Measurements from ENCODE around the gene B9D1.

B9D1 gene

DNA sequence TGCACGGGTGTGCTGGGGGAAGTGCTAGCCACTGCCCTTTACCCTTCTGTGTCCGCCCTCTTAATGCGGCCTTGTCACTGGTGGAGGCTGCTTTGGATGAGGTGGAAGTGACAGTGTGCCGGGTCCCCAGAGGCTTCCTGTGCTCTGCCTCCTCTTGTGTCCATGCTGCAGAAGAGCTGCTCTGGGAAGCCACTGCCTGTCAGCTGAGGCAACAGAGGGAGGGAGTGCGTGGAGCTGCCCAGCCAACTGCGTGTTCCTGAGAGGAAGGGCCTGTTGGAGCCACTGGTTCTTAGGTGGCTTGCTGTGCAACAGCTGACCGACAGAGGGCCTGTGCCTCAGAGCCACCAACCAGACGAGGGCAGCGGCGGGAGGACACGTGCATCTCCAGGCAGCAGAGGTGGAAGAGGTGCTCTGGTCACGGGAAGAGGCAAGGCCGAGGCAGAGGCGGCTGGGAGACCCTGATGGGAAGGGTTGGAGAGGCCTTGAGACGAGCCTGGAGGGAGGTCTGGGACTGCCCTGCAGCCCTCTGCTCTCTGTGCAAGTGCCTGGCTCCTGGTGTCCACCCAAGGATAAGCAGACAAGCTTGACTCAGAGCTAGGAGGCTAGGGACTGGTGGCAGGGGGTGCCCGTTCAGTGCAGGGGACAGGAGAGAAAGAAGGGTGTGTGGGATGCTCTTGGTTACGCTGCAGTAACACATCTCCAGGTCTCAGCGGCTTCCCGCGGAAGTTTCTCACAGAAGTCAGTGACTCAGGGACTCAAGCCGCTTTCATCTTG lies 25.4 kb downstream of the B9D1 start:
- no peak for DNase-seq

DNA sequence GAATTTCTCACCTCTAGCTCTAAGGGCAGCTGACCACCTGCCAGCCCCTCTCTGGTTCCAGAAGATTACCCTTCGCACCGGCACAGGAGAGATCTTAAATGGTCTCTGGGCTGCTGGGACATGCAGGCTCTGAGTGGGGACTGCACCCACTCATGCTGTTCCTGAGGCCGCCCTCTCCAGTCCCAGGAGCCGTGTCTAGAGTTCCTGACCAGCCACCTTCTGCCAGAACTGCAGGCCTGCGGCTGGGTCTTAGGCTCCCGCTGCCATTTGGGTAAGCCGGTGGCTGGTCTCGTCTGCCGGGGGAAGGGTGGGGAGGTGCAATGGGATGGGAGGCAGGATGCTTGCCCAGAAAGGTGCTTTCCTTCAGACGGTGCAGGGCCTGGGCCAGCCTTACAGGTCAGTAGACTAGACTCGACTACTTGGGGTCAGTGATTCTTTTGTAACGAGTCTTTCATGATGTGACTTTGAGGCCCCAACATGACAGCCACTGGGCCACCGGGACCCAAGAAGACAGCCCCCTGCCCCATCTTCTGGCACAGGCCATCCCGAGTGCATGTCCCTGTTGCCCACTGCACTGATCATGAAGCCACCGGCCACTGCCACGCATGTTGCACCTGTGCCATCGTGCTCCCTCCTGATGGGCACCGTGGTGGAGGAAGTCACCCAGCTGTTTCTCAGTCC lies 26.4 kb downstream of the B9D1 start:
- no peak for DNase-seq

- DNase-seq, result no peak
These were observed 28.2 kb downstream of the B9D1 start for GRCh38 chr17:19334331-19334730.

DNA sequence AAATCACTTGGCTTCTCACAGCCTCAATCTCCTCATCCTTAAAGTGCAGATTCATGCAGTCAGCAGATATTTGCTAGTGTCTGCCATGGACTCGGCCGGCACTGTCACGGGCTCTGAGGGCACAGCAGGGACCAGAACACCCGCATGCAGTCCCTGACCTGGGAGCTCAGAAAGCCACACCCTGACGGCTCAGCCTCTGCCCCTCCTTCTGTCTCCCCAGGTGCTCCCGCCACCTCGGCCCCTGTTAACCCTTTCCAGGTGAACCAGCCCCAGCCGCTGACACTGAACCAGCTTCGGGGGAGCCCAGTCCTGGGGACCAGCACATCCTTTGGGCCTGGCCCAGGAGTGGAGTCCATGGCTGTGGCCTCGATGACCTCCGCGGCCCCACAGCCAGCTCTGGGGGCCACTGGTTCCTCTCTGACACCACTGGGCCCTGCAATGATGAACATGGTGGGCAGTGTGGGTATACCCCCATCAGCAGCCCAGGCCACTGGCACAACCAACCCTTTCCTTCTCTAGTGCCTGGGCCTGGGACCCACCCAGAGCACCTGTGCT lies 28.7 kb downstream of the B9D1 start:
- no peak for DNase-seq

- DNase-seq, result no peak
These were observed 29.4 kb downstream of the B9D1 start for GRCh38 chr17:19333132-19333440.

GRCh38 chr17:19332371-19333131 lies 30.0 kb downstream of the B9D1 start:
- DNase-seq, result no peak

GRCh38 chr17:19331543-19332245 lies 30.8 kb downstream of the B9D1 start:
- no peak for DNase-seq

GRCh38 chr17:19331134-19331533 lies 31.4 kb downstream of the B9D1 start:
- peak; percentile 85 for DNase-seq

DNA sequence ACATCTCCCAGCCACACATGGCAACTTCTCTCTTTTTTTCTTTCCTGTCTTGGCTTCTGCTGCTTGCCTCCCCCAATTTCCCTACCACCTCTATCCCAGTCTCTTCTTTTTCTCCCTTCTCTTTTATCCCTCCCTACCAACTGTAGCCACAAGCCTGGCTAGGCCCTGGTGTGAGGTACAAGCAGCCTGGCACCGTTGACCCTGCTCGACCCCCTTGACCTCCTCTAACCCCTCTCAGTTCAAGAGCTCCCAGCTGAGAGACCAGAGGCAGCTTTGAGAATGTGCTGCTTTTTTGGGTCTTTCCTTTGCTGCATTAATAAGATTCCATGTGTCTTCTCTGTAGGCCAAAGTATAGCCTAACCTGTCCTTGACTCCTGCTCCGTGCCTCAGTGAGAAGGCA lies 32.3 kb downstream of the B9D1 start:
- DNase-seq, result no peak

DNA sequence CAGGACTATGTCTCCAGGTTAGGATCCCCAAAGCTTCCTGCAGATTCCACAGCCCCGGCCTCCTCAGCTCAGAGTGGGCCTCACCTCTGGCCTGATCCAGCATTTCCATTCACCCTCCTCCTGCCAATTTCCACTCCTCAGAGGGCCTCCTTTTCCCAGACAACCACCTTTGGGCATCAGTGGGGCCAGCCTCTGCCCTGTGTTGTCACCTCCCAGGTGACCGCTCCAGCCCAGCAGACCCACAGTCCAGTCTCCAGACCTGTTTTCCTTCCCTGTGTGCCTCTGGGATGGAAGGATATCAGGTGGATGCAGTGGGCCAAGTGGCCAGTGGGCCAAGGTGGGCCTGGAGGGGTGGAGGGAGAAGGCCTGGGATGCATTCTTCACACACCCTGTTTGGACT lies 32.7 kb downstream of the B9D1 start:
- DNase-seq, result no peak

DNA sequence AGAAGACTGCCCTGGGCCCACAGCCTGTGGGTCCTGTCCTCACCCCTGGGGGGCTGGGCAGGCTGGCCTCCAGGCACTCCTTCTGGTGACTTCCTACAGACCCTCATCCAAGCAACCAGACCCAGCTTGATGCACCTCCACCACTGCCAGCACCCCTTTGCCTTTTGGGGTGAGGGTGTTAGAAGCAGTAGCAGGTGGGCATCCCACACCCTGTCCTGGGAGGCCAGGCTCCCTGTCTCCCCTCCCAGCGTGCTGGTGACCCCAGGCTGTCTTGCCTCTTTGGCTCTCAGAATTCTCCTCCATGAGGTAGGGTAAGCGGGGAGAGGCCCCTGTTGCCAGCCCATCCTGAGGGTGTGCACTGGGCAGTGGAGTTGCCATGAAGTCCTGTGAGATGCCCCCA lies 33.4 kb downstream of the B9D1 start:
- DNase-seq, result no peak

DNA sequence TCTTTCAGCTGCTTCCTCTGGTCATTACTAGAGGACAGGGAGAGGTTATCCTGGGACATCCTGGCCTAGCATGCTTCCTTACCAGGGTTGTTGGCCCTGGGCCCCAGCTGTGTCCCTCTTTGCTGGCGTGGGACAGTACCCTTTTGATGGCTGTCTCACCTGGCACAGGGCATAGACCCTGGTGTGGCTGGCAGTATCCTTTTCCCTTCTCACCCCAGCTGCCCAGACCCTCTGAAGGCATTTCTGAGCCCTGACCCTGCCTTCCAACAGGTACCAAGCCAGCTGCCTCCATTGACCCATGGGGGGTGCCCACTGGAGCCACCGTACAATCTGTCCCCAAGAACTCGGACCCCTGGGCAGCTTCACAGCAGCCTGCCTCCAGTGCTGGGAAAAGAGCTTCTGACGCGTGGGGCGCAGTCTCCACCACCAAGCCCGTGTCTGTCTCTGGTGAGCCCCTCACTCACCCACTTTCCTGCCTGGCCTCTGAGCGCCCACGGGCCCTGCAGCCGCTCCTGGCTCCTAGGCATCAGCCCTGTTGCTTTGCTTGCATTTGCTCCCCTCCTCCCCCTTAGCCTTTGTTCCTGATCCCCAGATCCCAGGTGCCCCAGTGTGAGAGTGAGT lies 34.0 kb downstream of the B9D1 start:
- no peak for DNase-seq

DNA sequence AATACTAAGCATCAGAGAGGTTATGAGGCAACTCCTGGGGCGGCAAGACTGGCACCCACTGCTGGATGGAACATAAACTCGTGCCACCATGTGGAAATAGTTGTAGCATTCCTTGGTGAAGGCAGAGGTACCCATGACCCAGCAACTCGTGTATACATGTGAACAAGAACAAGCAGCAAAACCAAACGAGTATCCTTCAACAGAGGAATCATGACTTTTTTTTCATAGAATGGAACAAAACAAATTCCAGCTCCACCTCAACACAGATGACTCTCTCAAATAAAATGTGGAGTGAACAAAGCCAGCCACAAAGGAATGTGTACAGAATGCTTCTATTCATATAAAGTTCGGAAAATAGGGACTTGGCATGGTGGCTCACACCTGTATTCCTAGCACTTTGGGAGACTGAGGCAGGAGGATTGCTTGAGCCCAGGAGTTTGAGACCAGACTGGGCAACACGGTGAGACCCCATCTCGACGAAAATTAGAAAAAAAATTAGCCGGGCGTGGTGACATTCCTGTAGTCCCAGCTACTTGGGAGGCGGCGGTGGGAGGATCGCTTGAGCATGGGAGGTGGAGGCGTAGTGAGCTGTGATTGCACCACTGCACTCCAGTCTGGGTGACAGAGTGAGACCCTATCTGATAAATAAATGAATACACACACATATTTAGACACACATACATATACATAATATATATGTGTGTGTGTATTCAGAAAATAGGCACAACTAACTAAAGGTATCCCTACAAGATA lies 35.3 kb downstream of the B9D1 start:
- DNase-seq, result peak; percentile 85

GRCh38 chr17:19325542-19325941 lies 37.0 kb downstream of the B9D1 start:
- DNase-seq, result no peak

- no peak for DNase-seq
These were observed 39.7 kb downstream of the B9D1 start for GRCh38 chr17:19322861-19323260.

- no peak for DNase-seq
These were observed 40.4 kb downstream of the B9D1 start for GRCh38 chr17:19322129-19322505.

- no peak for DNase-seq
These were observed 40.9 kb downstream of the B9D1 start for GRCh38 chr17:19321481-19322128.

DNA sequence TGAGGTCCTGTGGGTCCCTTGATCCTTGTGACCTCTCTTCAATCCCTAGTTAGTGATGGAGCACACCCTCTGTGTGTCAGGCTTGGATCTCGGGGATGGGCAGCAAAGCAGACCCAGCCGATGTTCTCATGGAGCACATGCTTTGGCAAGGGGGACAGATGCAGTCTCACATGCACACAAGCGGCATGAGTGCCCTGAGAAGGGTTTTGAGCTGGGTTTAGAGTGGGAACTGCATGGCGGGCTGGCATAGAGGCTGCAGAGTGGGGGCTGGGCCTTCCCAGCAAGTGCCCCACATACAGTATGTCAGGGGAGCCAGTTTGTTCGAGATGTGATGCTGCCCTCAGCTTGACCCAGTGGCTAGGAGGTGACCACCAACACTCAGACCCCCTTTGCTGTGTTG lies 41.6 kb downstream of the B9D1 start:
- DNase-seq, result no peak

- DNase-seq, result no peak
These were observed 42.6 kb downstream of the B9D1 start for GRCh38 chr17:19319771-19320505.

DNA sequence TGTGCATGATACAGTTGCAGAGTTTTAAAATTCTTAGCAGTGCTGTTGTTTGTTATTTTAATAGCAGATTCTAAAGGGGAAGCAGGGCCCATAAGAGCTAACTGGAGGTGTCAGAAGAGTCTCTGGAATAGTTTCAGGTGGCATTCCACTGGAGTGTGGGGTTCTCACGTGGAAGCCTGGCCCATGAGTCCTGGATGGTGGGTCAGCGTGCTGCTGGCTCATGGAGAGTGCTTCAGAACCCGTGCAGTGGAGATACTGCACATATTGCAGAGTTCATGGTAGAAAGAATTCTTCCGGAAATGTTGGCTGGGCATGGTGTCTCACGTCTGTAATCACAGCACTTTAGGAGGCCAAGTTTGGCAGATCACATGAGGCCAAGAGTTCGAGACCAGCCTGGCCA lies 43.9 kb downstream of the B9D1 start:
- no peak for DNase-seq
